NOMO-1 treated with DMSO at 0.1 percent for 48 hours (cell line): Measurements from ENCODE around the gene TWIST1.

Experiments used
- DNase-seq: peaks from one replicate; lab custom pipeline; 2025; ENCODE audit not compliant: unreplicated experiment; lab: John Stamatoyannopoulos, UW

Gene TWIST1

DNA sequence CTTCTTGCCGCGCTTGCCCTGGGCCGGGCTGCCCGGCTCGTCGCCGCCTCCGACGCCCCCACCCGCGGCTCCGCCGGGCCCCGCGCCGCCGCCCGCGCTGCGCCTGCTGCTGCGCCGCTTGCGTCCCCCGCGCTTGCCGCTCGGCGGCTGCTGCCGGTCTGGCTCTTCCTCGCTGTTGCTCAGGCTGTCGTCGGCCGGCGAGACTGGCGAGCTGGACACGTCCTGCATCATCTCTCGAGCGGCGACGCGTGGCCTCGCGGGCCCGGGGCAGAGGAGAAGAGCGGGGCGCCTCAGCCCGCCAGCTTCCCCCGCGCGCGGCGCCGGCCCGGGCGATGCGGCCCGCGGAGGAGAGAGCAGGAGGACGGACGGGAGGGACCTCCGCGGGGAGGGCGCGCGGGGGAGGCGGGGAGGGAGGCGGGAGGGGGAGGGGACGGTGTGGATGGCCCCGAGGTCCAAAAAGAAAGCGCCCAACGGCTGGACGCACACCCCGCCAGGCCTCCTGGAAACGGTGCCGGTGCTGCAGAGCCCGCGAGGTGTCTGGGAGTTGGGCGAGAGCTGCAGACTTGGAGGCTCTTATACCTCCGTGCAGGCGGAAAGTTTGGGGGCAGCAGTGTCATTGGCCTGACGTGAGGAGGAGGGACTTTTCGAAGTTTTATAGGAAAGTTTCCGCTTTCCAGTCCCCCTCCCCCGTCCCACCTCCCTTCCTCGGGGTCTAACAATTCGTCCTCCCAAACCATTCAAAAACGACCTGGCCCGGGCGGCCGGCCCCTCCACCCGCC lies at the start of gene TWIST1:
TWIST1 (minus strand) TSS at position 546 of the 779 bp plus-strand sequence; CDS start at position 231, 315 bp downstream.
- DNase-seq, result no peak

DNA sequence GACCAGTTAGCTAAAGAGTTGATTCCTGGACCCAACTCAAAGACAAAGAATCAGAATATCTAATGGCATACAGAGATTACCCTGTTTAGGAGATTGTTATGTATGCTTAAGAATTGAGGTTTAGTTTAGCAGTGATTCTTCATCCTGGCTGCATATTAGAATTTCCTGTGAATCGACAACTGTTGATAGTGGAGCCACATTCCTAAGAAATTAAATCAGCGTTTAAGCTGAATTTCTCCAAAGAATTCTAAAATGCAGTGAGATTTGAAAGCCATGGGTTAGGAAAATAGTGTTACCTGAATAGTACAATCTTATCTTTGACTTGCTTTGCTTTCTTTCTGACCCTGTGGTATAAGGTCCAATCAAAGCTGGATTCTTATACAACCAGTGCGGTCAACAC lies 44.2 kb upstream of the TWIST1 start:
- no peak for DNase-seq

DNA sequence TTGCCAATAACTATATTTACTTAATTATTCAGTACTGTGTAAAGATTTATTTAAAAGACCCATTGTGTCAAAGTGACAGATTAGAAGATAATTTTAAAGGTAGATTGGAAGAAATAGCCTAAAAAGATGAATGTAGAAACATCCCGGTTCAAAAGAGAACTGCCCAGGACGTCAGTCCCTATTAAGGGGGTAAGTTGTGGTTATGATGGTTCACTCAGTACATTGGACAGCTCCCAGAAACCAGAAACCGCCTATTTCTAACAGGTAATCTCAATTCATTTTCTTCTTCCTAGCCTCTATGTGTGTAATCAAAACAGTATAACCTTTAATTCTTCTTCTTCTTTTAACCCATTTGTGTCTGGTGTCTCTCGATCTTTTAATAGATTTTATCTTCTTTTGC lies 29.3 kb upstream of the TWIST1 start:
- DNase-seq, result no peak

DNA sequence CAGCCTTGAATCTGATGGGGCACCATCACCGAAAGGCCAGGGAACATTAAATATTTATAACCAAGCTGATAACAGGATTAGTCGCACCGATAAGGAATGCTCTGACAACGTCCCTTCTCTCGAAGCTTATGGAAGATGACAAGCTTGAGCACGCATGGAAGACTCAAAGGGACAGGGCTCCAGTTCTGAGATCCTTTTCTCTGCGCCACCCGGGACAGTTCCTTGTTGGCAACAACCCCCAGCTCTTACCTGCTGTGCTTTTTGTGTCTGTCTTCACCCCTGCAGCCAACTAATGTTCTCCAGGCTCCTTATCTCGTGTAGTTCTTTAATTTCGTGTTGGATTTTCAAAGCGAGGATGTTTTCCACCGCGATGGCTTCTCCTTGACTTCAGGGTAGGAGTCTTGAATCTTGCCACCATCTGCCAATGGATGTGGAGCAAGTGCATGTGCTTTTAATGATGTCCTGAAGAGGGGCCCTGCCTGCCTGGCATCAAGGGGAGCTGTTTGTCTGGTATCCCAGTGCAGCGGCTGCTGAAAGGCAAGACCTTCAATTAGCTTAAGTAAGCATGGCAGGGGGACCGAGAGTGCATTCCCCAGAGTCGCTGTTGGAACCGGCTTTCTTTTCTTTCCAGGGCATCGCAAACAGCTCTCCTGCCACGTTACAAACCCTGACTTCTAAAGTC lies 28.1 kb upstream of the TWIST1 start:
- DNase-seq, result no peak

DNA sequence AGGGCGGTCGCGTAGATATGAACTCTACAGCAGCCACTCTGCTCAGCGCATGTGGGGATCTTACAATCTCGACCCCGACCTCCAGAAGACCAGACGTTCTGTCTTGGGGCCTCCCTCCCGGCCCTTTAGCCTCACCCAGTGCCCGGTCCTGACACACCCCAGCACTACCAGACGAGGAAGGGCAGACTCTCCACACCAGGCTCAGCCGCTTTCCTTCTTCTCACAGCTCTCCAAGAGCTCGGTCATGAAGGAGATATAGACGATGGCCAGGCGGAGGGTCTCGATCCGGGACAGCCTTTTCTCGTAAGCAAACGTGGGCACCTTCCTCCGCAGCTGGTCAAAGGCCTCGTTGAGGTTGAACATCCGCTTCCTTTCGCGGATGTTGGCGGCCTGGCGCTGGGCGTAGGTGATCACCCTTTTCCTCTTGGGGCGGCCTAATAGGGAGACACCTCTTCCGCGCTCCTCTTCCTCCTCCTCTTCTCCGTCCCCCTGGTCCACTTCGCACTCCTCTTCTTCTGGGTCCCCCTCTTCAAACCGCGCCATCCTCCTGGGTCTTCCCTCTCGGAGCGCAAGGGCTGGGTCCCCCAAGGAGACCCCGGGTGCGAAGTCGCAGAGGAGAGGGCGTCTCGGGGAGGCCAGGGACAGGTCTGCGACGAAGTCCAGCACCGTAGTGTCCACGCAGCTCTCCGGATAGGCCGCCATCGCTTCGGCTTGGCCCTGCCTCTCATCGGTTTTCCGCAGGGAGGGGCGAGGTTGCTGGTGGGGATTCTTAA lies 27.4 kb upstream of the TWIST1 start, which contains the start of gene FERD3L:
FERD3L (minus strand) TSS at position 761 of the 773 bp plus-strand sequence; CDS start at position 702, 59 bp downstream.
- DNase-seq, result no peak

DNA sequence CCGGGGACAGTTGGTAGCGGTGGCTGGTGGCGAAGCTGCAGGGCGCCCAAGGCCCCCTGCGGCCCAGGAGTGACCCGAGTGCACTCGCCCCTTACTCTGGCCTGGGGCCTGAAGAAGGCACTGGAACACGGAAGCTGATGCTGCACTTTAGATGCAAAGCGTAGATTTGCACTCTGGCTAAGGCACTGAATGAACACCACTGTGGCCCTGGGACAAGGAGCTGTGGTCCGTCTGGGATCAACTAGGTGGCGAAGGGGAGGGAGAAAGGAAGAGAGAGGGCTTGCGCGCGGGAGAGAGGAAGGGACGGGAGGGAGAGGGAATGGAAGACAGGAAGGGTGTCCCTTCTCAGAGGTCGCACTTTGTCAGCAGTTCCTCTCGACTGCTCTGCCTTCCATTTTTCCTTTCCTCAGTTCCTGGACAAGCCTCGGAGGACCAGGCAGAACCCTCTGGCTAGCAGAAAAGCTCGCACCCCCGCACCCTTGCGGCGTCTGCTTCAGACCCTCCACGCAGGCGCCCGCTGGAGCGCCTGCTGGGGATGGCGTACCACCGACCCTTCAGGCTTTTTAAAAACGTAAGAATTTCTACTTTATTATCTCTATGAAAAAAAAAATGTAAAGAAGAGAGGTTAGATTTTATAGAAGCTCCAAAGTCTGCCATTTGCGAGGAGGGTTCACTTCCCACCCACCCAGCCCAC lies 26.6 kb upstream of the TWIST1 start:
- DNase-seq, result no peak

DNA sequence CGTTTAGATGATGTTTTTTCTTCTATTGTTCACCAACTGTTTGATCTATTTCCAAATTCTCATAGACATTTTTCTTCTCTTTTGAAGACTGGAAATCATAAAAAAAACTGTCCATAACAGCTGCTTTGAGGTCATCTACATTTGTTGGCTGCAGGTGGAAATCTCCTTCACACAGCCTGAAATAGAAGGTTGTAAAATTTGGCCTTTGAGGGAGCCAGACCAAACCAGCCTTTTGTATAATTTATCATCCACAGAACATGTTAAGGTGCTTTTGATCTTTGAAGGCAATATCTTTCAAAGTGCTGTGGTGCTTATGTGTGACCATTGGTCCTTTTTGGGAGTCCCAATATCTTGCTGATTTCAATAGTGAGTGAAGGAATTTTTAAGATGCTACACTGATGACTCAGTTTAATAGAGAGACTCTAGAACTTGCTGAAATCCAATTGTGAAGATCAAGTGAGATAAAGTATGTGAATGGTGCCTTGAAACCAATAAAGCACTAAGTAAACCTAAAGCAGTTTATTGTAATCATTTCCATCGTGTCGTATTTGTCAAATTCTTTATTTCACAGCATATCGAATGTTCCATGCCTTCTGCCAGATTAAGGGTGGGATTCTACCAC lies 22.4 kb upstream of the TWIST1 start:
- no peak for DNase-seq

DNA sequence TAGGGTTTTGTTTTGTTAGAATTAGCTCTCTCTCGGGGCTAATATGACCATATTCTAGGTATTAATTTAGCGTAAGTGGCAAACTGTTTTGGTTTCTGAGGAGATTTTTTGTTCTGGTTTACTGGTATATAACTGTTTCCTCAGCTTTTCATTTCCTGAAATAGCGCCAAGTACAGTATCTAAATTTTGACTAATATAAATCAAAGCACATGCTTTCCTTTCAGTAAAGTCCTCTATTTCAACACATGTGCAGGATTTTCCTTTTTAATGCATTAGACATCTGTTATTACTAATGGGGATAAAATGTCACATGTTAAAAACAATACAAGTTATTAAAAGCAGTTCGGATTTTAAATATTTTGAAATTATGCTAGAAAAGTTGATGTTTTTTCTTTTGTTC lies 16.4 kb upstream of the TWIST1 start:
- DNase-seq, result no peak

DNA sequence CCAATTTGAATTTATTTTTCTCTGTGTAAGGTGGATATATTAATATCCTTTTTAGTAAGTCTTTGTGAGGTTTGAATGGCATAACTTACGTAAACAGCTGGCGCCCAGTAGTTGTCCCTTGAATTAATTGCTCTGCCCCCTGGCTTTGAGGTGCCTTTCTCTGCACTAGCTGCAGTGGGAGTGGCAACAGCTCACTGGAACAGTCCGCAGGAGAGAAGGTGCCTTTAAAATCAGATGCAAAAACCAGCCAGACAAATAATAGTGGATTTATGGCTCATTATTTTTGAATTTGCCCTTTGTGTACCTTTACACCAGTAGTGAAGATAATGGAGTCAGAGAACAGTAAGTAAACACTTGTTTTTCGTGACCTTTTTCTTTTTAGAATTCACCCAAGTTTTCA lies 16.0 kb upstream of the TWIST1 start:
- no peak for DNase-seq

DNA sequence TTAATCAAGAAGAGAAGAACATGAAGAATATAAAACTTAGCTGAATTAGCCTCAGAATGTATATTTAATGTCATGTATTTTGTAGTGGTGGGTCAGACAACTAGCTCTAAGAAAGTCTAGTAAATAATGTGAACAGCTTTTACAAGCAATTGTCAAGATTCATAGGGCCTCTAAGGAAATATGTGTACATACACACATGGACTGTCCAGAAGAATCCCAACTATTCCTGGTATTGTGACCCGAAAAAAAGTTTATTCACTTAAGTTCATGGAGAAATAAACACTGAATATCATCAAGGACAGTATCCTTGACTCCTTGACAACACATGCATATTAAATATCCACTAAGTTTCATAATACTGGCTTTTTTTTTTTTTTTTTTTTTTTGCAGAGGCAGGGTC lies 11.4 kb upstream of the TWIST1 start:
- no peak for DNase-seq

DNA sequence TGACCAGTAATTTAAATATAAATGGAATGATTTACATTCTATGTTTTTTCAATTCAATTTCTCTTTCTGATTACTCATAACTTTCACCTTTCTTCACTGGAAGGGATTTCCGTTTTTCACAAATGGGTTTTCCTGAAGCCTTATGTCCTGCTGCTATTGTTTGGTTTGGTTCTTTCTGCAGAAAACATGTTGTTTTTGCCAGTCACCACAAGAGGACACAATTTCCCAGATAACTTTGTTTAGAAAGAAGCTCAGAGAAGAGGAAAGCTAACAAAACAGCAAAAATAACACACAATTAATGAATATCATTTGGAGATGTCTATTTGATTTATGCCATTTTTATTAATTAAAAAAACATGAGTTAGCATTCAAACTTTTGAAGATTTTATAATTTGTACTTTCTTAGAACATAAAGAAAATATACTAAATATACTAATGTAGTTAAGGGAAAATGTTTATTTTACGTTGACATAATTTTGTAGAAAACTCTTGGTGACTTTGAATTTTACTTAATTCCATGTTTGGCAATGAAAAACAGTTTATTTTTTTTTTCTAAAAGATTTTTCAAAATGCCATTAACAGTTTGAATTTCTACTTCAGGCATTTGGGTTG lies 4.6 kb upstream of the TWIST1 start:
- DNase-seq, result peak; percentile 13

DNA sequence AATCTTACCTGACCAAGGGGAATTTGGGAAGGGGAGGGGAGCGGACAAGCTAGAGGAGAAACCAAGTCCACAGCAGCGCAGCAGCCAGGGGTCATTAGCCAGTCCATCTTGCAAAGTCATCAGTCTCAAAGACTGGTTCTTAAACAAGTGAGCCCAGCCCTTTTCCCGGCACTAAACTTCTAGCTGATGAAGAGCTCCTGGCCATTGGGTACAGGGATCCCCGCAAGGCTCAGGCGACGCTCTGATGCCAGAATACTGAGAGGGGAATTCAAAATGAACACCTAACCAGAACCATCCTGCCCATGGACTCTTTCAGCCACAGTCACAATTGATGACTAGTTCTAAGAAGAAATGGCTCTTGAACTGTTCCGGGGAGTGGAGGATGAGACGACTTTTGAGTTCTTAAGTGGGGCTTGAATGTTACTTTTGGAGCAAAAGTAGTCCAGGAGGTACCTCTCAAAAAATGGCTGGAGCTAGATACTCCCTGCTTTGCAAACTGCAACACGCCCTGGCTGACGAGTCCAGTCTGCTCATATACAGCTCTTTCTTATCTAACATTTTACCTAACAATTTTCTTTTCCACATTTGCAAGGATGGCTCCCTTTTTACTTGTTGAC lies 2.5 kb upstream of the TWIST1 start:
- DNase-seq, result no peak

DNA sequence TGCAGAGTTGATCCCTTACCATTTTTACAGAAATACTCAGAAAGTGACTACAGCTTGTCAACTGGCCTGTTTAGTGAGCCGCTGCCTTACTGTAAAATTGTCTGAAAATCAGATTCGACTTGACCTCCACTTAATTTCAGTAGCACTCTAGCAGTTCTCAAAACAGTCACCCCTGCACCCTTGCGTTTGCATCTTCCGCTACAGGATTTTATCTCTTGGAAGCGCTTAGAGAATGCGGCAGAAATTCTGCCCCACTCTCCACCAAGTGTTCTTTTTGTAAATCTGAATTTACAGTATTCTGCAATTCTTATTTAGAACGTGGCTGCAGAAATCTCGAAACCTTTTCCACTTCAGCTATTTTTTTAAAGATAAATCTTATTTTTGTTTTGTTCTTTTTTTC lies 1.9 kb upstream of the TWIST1 start:
- no peak for DNase-seq

DNA sequence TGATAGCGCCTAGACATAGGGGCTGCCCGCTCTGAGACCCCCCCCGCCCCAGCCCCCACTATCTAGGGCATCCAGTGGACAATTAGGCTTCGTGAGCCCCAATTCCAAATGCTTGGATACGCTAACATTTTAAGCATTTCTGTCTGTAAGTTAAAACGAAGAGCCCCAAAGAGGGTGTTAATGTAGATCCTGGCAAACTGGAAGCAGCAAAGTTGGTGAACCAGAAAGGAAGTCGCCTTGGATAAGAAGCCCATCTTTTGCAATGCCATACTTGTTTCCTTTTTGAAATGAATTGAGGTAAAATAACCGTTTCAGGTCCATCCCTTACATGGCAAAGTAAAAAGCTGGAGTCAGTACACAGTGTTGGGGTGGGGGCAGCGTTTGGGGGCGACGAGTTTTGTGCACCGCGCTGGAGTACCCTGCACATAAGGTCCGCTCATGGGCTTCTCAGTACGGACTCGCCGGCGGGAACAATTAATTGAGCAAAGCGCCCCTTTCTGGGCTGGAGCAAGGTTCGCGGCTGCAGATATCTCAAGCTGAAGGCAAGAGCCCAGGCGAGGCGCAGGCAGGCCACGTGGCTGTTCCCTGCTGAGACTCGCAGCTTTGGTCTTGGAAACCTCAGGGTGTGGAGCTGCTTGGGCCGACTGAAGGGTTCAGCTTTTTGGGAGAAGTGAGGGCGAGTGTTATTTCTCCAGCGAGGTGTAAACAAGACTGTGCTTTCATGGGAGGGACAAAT lies 1.4 kb upstream of the TWIST1 start:
- no peak for DNase-seq

DNA sequence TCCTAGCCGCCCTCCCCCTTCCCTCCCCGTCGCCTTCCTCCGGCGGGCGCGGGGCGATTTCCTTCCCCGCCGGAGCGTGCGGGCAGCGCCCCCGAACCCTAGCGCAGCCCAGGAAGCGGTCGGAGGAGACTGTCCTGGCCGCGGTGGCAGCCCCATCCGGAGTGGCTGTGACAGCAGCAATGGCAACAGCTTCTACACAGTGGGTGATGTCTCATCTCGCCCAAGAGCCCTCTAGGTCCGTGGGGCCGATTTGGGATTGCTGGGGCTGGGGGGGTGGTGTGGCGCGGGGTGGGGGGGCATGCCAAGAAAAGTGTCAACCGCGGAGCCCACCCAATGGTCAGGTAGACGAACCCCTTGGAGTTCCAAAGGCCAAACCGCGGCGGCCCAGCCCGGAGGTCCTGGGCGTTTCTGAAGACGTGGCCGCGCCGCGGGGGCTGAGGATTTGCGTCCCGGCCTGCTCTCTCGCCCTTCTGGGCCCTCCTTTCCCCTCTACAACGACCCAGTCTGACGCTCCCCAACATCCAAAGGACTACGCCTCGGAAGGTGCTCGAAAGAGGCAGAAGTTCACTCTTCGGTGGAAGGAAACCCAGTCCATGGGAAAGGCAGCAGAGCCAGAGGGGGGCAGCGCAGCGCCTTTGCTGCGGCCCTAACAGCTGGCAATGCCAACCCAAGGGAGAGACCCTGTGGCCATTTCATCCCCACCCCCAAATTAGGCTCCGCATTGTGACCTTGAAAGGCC lies 603 bp upstream of the TWIST1 start:
- DNase-seq, result no peak

DNA sequence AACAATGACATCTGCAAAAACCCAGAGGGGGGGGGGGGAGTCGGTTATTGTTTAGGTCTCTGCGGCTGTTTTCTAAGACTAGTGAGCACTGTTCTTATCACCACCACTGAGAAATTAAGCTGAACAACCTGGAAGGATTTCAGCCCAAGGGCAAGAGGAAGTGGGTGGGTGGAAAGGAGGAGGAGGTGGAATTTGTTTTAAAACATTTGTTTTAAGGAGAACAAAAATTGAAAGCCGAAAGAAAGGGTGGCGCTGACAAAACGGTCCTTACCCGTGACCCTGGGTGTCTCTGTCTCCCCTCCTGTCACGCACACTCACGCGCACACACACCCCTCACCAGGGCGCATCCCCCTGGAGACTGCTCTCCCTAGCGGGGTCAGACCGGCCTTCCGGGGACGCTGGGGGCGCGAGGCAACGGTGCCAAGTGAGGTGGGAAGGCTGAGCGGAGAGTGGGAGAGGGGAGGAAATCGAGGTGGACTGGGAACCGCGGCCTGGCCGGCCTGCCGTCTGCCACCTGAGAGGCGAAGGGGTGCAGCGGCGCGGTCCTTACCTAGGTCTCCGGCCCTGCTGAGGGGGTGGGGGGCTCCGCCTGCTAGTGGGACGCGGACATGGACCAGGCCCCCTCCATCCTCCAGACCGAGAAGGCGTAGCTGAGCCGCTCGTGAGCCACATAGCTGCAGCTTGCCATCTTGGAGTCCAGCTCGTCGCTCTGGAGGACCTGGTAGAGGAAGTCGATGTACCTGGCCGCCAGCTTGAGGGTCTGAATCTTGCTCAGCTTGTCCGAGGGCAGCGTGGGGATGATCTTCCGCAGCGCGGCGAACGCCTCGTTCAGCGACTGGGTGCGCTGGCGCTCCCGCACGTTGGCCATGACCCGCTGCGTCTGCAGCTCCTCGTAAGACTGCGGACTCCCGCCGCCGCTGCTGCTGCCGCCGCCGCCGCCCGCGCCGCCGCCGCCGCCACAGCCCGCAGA lies 1.0 kb downstream of the TWIST1 start:
- peak; percentile 11 for DNase-seq

DNA sequence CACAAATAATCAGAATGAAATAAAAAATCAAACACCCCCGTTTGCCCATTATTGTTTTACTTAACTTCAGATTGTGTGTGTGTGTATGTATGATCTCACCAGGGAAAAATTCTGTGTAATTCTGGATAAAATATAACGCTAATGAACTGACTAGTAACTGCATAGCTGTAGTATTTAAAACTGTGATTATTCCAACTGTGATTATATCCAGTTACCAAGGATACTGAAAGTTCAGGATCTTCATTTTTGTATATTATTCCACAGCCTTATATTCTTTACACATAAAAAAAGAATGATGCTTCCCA lies 2.9 kb downstream of the TWIST1 start:
- DNase-seq, result no peak
